Natural killer cell (primary cell): Measurements from ENCODE around the gene IL31. TPM values are rescaled to one million over a fixed set of nuclear protein-coding genes. Genes with fewer than 3 reads are reported as not detected.

Experiments
- ATAC-seq, 3 donors: fragments of 150-1000 bp in 2 of 3; fragments of 200-7000 bp in 1 of 3; cut with Tn5 transposase; 1 replicate in 1 of 3; 2 replicates in 2 of 3; pipeline ENCODE4 v1.10.0; 2021; ENCODE audit warnings: mild to moderate bottlenecking in 2 of 3, moderate library complexity in 2 of 3
- DNase-seq, 2 donors: peaks; one replicate each; pipeline versions ENCODE4 v3.0.0 to v3.0.0-alpha.2; 2013 to 2021; ENCODE audit warnings: mixed read lengths in 1 of 2
- H3K27ac ChIP-seq: one replicate; pipeline ENCODE4 v1.5.1; 2013; ENCODE audit warnings: mild to moderate bottlenecking, low read length
- H3K27me3 ChIP-seq: one replicate; pipeline ENCODE4 v1.6.1; 2013; ENCODE audit warnings: low read length; ENCODE audit not compliant: control insufficient read depth, insufficient read depth
- H3K36me3 ChIP-seq: one replicate; pipeline ENCODE4 v1.6.1; 2013; ENCODE audit warnings: low read length; ENCODE audit not compliant: control insufficient read depth, insufficient read depth
- H3K4me1 ChIP-seq: one replicate; pipeline ENCODE4 v1.6.1; 2013; ENCODE audit warnings: low read length; ENCODE audit not compliant: control insufficient read depth, insufficient read depth
- H3K4me3 ChIP-seq: one replicate; pipeline ENCODE4 v1.5.1; 2013; ENCODE audit warnings: low read length
- H3K9me3 ChIP-seq: one replicate; pipeline ENCODE4 v1.6.1; 2013; ENCODE audit warnings: low read length; ENCODE audit not compliant: control insufficient read depth, insufficient read depth
- H3K27ac Mint-ChIP-seq, 2 donors: one replicate each; pipeline ENCODE4 v1.8.0; 2022; ENCODE audit warnings: mild to moderate bottlenecking in 2 of 2, mixed read lengths in 2 of 2, moderate library complexity in 1 of 2
- H3K27me3 Mint-ChIP-seq, 2 donors: one replicate each; pipeline ENCODE4 v1.8.0; 2022; ENCODE audit warnings: low read depth in 2 of 2, mixed read lengths in 2 of 2
- H3K36me3 Mint-ChIP-seq: one replicate; pipeline ENCODE4 v1.8.0; 2022; ENCODE audit warnings: mixed read lengths
- H3K4me1 Mint-ChIP-seq, 2 donors: one replicate each; pipeline ENCODE4 v1.8.0; 2022; ENCODE audit warnings: mixed read lengths in 2 of 2
- H3K4me3 Mint-ChIP-seq: one replicate; pipeline ENCODE4 v1.8.0; 2022; ENCODE audit warnings: mild to moderate bottlenecking, moderate library complexity, mixed read lengths
- H3K9me3 Mint-ChIP-seq, 2 donors: one replicate each; pipeline ENCODE4 v1.8.0; 2022; ENCODE audit warnings: mixed read lengths in 2 of 2
- WGBS: methylation state at CpG from one replicate; pipeline ENCODE4 v1.1.7; 2013; ENCODE audit warnings: missing lambda C conversion rate; ENCODE audit not compliant: insufficient coverage; 5-methylcytosine and 5-hydroxymethylcytosine counted together
- intact Hi-C: fragments of 100-400 bp; cut with micrococcal nuclease; formaldehyde crosslinking; loops from one replicate; pipeline ENCODE4 v1.14.2; 2022
- total RNA-seq, 4 donors: library from RNA; stranded (reverse); fragments of 120-200 nt in 1 of 4; gene quantifications; one replicate each; pipeline versions ENCODE4 v1.2.3 to v1.2.4, GENCODE V29; 2013 to 2022
- TF ChIP-seq, protein P1 (sequence below): fragments of 200-600 bp; IDR thresholded peaks from one replicate; pipeline ENCODE4 v1.8.0; 2022; ENCODE audit warnings: antibody characterized with exemption

IL31 gene
- total RNA-seq, 3 donors from 2014 or later (not counting 1 experiment from before 2014, with no cell fraction given): not detected

DNA sequence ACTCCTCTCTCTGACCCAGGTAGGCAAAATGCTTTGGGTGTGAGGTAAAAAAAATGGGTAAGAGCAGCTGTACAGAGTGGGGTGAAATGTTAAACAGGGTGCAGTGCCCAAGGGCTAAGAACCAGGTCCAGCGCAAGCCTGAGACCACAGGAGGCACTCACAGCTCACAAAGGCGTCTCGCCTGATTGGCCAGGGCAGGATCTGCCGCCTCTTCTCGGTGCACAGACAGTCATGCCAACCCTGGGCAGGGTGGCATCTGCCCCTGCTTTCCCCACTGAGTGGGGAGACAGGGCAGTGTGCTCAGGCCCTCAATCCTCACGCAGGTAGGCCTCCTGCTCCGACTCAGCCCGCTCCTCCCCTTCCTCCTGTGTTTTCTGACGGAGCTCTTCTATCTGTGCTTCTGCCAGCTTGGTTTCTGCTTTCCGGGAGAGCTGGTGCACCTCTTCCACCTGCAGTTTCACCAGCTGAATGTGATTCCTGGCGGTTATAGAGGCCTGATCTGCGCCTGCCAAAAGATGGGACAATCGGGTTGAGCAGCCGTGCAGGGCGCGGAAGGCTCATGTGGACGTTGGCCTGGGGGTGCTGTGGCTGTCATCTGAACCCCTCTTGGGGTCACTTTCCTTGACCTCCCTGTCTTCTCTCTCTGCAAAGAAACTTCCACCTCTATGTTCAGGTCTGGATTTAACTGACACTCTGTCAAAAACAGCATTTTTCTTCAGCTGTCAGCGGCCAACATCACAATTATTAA lies 34.2 kb upstream of the IL31 start:
- peaks cover 8% of the 10 kb centered on the region for H3K27me3 ChIP-seq
- peaks cover 45% of the 10 kb centered on the region for H3K36me3 ChIP-seq
- no peak overlapping the region for H3K27ac ChIP-seq
- H3K36me3 Mint-ChIP-seq: peaks cover 1% of the 10 kb centered on the region
- 97% methylated on average over 18 of the region's 18 CpGs for WGBS
- ATAC-seq: no peak
- no peak overlapping the region for H3K4me3 Mint-ChIP-seq
- no peak for DNase-seq
- intact Hi-C loops: no loop called here
- no peaks in the 10 kb centered on the region for H3K9me3 Mint-ChIP-seq
- peaks cover 7 to 11% of the 10 kb centered on the region in 2 donors for H3K4me1 Mint-ChIP-seq
- H3K27ac Mint-ChIP-seq: no peak overlapping the region
- H3K4me3 ChIP-seq: no peak overlapping the region
- H3K4me1 ChIP-seq: peaks cover 4% of the 10 kb centered on the region
- TF ChIP-seq, protein P1, sequence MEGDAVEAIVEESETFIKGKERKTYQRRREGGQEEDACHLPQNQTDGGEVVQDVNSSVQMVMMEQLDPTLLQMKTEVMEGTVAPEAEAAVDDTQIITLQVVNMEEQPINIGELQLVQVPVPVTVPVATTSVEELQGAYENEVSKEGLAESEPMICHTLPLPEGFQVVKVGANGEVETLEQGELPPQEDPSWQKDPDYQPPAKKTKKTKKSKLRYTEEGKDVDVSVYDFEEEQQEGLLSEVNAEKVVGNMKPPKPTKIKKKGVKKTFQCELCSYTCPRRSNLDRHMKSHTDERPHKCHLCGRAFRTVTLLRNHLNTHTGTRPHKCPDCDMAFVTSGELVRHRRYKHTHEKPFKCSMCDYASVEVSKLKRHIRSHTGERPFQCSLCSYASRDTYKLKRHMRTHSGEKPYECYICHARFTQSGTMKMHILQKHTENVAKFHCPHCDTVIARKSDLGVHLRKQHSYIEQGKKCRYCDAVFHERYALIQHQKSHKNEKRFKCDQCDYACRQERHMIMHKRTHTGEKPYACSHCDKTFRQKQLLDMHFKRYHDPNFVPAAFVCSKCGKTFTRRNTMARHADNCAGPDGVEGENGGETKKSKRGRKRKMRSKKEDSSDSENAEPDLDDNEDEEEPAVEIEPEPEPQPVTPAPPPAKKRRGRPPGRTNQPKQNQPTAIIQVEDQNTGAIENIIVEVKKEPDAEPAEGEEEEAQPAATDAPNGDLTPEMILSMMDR: no peak
- peaks cover 7 to 8% of the 10 kb centered on the region in 2 donors for H3K27me3 Mint-ChIP-seq
- no peaks in the 10 kb centered on the region for H3K9me3 ChIP-seq

DNA sequence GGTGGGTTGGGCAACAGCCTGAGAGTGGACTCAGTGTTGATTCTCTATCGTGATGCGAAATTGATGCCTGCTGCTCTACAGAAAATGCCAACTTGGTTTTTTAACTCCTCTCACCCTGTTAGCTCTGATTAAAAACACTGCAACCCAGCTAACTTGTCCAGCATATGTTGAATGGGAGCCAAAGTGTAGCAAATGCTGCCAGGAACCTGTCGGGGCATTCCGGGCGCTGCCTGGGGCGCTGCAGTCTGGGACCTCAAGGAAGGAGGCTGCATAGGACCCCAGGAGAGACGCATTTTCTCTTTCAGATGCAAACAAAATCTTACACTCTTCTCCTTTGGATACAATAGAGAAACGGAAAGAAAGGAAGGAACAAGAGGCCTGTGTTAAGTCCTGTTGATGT lies 33.4 kb upstream of the IL31 start:
- no peak overlapping the region for H3K4me3 Mint-ChIP-seq
- no peak for ATAC-seq
- TF ChIP-seq, protein P1: no peak

DNA sequence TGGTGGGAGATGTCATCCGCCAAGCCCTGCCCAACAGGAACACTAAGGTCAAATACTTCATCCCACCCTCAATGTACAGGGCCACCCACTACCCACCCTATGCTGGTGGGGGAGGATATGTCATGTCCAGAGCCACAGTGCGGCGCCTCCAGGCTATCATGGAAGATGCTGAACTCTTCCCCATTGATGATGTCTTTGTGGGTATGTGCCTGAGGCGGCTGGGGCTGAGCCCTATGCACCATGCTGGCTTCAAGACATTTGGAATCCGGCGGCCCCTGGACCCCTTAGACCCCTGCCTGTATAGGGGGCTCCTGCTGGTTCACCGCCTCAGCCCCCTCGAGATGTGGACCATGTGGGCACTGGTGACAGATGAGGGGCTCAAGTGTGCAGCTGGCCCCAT lies 33.0 kb upstream of the IL31 start:
- TF ChIP-seq, protein P1: no peak
- Mint-ChIP-seq H3K4me3 (no peak overlapping the region), H3K36me3 (no peaks in the 10 kb centered on the region), H3K9me3 (no peaks in the 10 kb centered on the region), H3K4me1 (peaks cover 7 to 14% of the 10 kb centered on the region in 2 donors), H3K27ac (no peak overlapping the region), H3K27me3 (peaks cover 8 to 13% of the 10 kb centered on the region in 2 donors)
- no peak for DNase-seq
- Histone ChIP-seq H3K27me3 (peaks cover 18% of the 10 kb centered on the region), H3K36me3 (peaks cover 37% of the 10 kb centered on the region), H3K9me3 (no peaks in the 10 kb centered on the region), H3K4me3 (no peak overlapping the region), H3K4me1 (peaks cover 12% of the 10 kb centered on the region), H3K27ac (no peak overlapping the region)
- 97% methylated on average over 6 of the region's 8 CpGs for WGBS
- peak in 1 of 3 donors; percentile 6 for ATAC-seq
- intact Hi-C loops: no loop called here

More for the DNA sequence above, 33.4 kb upstream of the IL31 start:
- intact Hi-C loops: no loop called here
- H3K27ac ChIP-seq: no peak overlapping the region
- no peaks in the 10 kb centered on the region for H3K9me3 ChIP-seq
- H3K4me1 ChIP-seq: peaks cover 12% of the 10 kb centered on the region
- no peak overlapping the region for H3K4me3 ChIP-seq
- no peak for DNase-seq
- WGBS: 98% methylated on average over 6 of the region's 8 CpGs
- H3K36me3 Mint-ChIP-seq: no peaks in the 10 kb centered on the region
- peaks cover 8 to 13% of the 10 kb centered on the region in 2 donors for H3K27me3 Mint-ChIP-seq
- H3K27ac Mint-ChIP-seq: no peak overlapping the region
- H3K4me1 Mint-ChIP-seq: peaks cover 7 to 14% of the 10 kb centered on the region in 2 donors
- H3K36me3 ChIP-seq: peaks cover 41% of the 10 kb centered on the region
- no peaks in the 10 kb centered on the region for H3K9me3 Mint-ChIP-seq
- H3K27me3 ChIP-seq: peaks cover 16% of the 10 kb centered on the region
